Activated CD8-positive, alpha-beta T cell treated with anti-CD3 and anti-CD28 coated beads for 36 hours (primary cell): ENCODE results near the gene MACF1. TPM values are rescaled to one million over a fixed set of nuclear protein-coding genes. Genes with fewer than 3 reads are reported as not detected.

Source experiments
- ATAC-seq: fragments of 200-7000 bp; cut with Tn5 transposase; one replicate; pipeline ENCODE4 v1.10.0; 2021; ENCODE audit warnings: mild to moderate bottlenecking, moderate library complexity
- CTCF ChIA-PET: fragments of 350-600 bp; sonication (Branson Sonifier 250); formaldehyde crosslinking; loops from one replicate; lab custom pipeline; 2021; ENCODE audit warnings: antibody characterized with exemption; lab: Charles Lee
- POLR2A ChIA-PET: fragments of 350-600 bp; sonication (Branson Sonifier 250); formaldehyde crosslinking; loops from one replicate; lab custom pipeline; 2021; ENCODE audit warnings: antibody characterized with exemption; lab: Charles Lee
- DNase-seq: peaks from one replicate; pipeline ENCODE4 v3.0.0-alpha.2; 2020
- H3K27ac Mint-ChIP-seq: one replicate; pipeline ENCODE4 v1.8.0; 2021; ENCODE audit warnings: mild to moderate bottlenecking, mixed read lengths
- H3K27me3 Mint-ChIP-seq: one replicate; pipeline ENCODE4 v1.8.0; 2021; ENCODE audit warnings: mixed read lengths
- H3K36me3 Mint-ChIP-seq: one replicate; pipeline ENCODE4 v1.8.0; 2021; ENCODE audit warnings: low read depth, mixed read lengths
- H3K4me1 Mint-ChIP-seq: one replicate; pipeline ENCODE4 v1.8.0; 2021; ENCODE audit warnings: low read depth, mixed read lengths
- H3K4me3 Mint-ChIP-seq: one replicate; pipeline ENCODE4 v1.8.0; 2021; ENCODE audit warnings: mild to moderate bottlenecking, moderate library complexity, mixed read lengths
- H3K9me3 Mint-ChIP-seq: one replicate; pipeline ENCODE4 v1.8.0; 2021; ENCODE audit warnings: mixed read lengths
- CTCF ChIP-seq: fragments of 200-600 bp; IDR thresholded peaks from one replicate; pipeline ENCODE4 v1.8.0; 2022; ENCODE audit warnings: antibody characterized with exemption, mild to moderate bottlenecking
- intact Hi-C: fragments of 100-400 bp; cut with micrococcal nuclease; formaldehyde crosslinking; loops from one replicate; pipeline ENCODE4 v1.10.0; 2022
- total RNA-seq, 2 experiments: library from RNA; stranded (reverse); gene quantifications; one replicate each; pipeline ENCODE4 v1.2.3, GENCODE V29; 2021

Gene MACF1
- total RNA-seq, 2 experiments from 2014 or later: 201 to 215 TPM

GRCh38 chr1:39216771-39217170, 12.3 kb downstream of the MACF1 start:
- POLR2A ChIA-PET: interaction anchor here (0.8 to 6.3 kb wide), 4 partner anchors 11 to 24 kb away, joined by 3 to 85 read pairs (median 18); partner anchors contain the start of gene MACF1
- no peak for ATAC-seq
- Mint-ChIP-seq H3K9me3 (no peaks in the 10 kb centered on the region), H3K36me3 (peaks cover 37% of the 10 kb centered on the region), H3K27me3 (no peaks in the 10 kb centered on the region), H3K27ac (peak overlapping the region; percentile 90), H3K4me3 (peak overlapping the region; percentile 79), H3K4me1 (peaks cover 53% of the 10 kb centered on the region)
- CTCF ChIA-PET: interaction anchor here (0.8 to 6.3 kb wide), 5 partner anchors 12 to 43 kb away, joined by 3 to 80 read pairs (median 18); no protein-coding TSS in a partner anchor
- DNase-seq: no peak
- intact Hi-C loops: no loop called here
- TF ChIP-seq CTCF: no peak

GRCh38 chr1:39220891-39221870, 16.7 kb downstream of the MACF1 start:
- DNase-seq (no peak), ATAC-seq (no peak)
- POLR2A ChIA-PET: interaction anchor here (0.8 to 1.7 kb wide), 3 partner anchors 26 to 37 kb away, joined by 3 to 6 read pairs (median 3); no protein-coding TSS in a partner anchor
- Mint-ChIP-seq H3K36me3 (peaks cover 56% of the 10 kb centered on the region), H3K4me3 (no peak overlapping the region), H3K27ac (no peak overlapping the region), H3K4me1 (peaks cover 63% of the 10 kb centered on the region), H3K27me3 (no peaks in the 10 kb centered on the region), H3K9me3 (no peaks in the 10 kb centered on the region)
- CTCF ChIA-PET: interaction anchor here (0.7 to 4.6 kb wide), 6 partner anchors 29 to 122 kb away, joined by 3 to 18 read pairs (median 6); no protein-coding TSS in a partner anchor
- no peak for TF ChIP-seq CTCF
- intact Hi-C loops: no loop called here

- Mint-ChIP-seq H3K4me1 (peaks cover 64% of the 10 kb centered on the region), H3K36me3 (peaks cover 51% of the 10 kb centered on the region), H3K4me3 (no peak overlapping the region), H3K27ac (no peak overlapping the region), H3K27me3 (no peaks in the 10 kb centered on the region), H3K9me3 (no peaks in the 10 kb centered on the region)
- ATAC-seq: no peak
- intact Hi-C loops: no loop called here
- POLR2A ChIA-PET: interaction anchor here (0.5 to 2.2 kb wide), 2 partner anchors 10 to 22 kb away, joined by 3 to 7 read pairs; no protein-coding TSS in a partner anchor
- CTCF ChIA-PET: no interaction called here
- no peak for DNase-seq
- no peak for TF ChIP-seq CTCF
Measured at GRCh38 chr1:39224295-39224829, 19.9 kb downstream of the MACF1 start.

- intact Hi-C loops: no loop called here
- no peak for TF ChIP-seq CTCF
- Mint-ChIP-seq H3K36me3 (peaks cover 47% of the 10 kb centered on the region), H3K4me1 (peaks cover 71% of the 10 kb centered on the region), H3K27ac (no peak overlapping the region), H3K9me3 (no peaks in the 10 kb centered on the region), H3K4me3 (no peak overlapping the region), H3K27me3 (no peaks in the 10 kb centered on the region)
- no peak for DNase-seq
- ATAC-seq: no peak
- CTCF ChIA-PET: interaction anchor here (0.8 to 2.0 kb wide), 9 partner anchors 8 to 51 kb away, joined by 3 to 8 read pairs (median 4); partner anchors contain the start of gene MACF1
- POLR2A ChIA-PET: interaction anchor here (1.7 kb wide), 1 partner anchor 10 kb away, joined by 4 read pairs; no protein-coding TSS in a partner anchor
Measured at GRCh38 chr1:39226836-39227235, 22.3 kb downstream of the MACF1 start.
